BJ (cell line): ENCODE results near the gene ATP11A. TPM values are rescaled to one million over a fixed set of nuclear protein-coding genes. Genes with fewer than 3 reads are reported as not detected.

ENCODE experiments used
- CTCF ChIA-PET: fragments of 350-600 bp; formaldehyde crosslinking; extraction: SDS; loops from one replicate; lab custom pipeline; 2021; ENCODE audit warnings: antibody characterized with exemption, inconsistent platforms; lab: Yijun Ruan, JAX
- POLR2A ChIA-PET: fragments of 300-600 bp; sonication (Branson Sonifier 250); formaldehyde crosslinking; extraction: SDS; loops from one replicate; lab custom pipeline; 2021; ENCODE audit warnings: antibody characterized with exemption; lab: Charles Lee
- DNase-seq: peaks from one replicate; pipeline ENCODE4 v3.0.0-alpha.2; 2011; ENCODE audit warnings: low read depth
- H3K27me3 ChIP-seq: 2 replicates; pipeline ENCODE4 v1.6.0; 2011; ENCODE audit warnings: low read length; ENCODE audit not compliant: control insufficient read depth, insufficient read depth
- H3K36me3 ChIP-seq: 2 replicates; pipeline ENCODE4 v1.5.1; 2011; ENCODE audit warnings: low read length; ENCODE audit not compliant: control insufficient read depth, insufficient read depth
- H3K4me3 ChIP-seq: 2 replicates; pipeline ENCODE4 v1.5.1; 2011; ENCODE audit warnings: low read depth, mild to moderate bottlenecking, control low read depth, low read length
- CTCF ChIP-seq: IDR thresholded peaks from 2 replicates; pipeline ENCODE4 v1.5.1; 2011; ENCODE audit warnings: low read depth, mild to moderate bottlenecking, control low read depth, inconsistent platforms, low read length, moderate library complexity; ENCODE audit not compliant: insufficient read depth
- polyA plus RNA-seq: library from polyadenylated mRNA; depleted of rRNA; stranded (reverse); fragments of >200 nt; gene quantifications from 2 replicates; pipeline ENCODE4 v1.2.3, GENCODE V29; 2011

Gene ATP11A
- polyA plus RNA-seq, 1 experiment = 1.9 TPM

- H3K27me3 ChIP-seq = no peaks in the 10 kb centered on the region
- no peaks in the 10 kb centered on the region for H3K36me3 ChIP-seq
- ChIA-PET POLR2A (interaction anchor here (0.8 kb wide), 1 partner anchor 68 kb away, joined by 14 read pairs; no protein-coding TSS in a partner anchor), CTCF (interaction anchor here (0.7 kb wide), 1 partner anchor 18 kb away, joined by 3 read pairs; no protein-coding TSS in a partner anchor)
- no peak for DNase-seq
- TF ChIP-seq CTCF = no peak
- no peak overlapping the region for H3K4me3 ChIP-seq
Measured at GRCh38 chr13:112658808-112659207, 31.0 kb upstream of the ATP11A start.

GRCh38 chr13:112661291-112661690 is 28.5 kb upstream of the ATP11A start:
- TF ChIP-seq CTCF = no peak

DNA sequence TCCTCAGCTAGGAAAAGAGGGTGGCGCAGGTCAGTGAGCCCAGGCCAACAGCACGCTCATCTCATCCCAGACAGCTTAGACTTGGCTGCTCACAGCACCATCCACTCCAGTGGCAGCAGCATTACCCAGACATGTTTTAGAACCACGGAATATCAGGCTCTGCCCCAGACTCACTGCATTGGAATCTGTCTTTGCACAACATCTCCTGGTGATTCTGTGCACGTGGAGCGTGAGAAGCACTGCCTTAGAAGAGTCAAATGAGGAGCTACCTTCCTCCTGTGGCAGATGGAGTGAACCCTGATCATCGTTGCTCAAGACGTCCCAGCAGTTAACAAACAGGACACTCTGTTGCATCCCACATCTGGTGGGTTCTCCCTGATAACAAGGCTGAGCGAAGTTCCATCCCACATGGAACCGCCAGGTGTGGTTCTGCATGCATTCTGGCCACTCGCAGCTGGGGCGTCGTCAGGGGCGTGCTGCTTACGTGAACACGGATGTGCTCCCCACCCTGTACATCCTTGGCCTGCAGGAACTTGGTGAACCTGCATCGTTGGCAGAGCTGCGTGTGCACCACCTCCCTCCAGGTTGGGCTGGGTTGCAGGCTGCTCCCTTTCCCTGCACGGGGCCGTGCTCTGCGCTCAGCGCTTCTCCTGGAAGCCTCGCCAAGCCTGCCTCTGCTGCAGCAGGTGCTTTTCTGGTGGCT is 25.2 kb upstream of the ATP11A start:
- no peak overlapping the region for H3K4me3 ChIP-seq
- ChIA-PET POLR2A (no interaction called here), CTCF (interaction anchor here (2.1 kb wide), 1 partner anchor 10 kb away, joined by 6 read pairs; no protein-coding TSS in a partner anchor)
- H3K36me3 ChIP-seq = no peaks in the 10 kb centered on the region
- TF ChIP-seq CTCF = no peak
- DNase-seq = no peak
- peaks cover 3% of the 10 kb centered on the region for H3K27me3 ChIP-seq

More at GRCh38 chr13:112661291-112661690, 28.5 kb upstream of the ATP11A start:
- no peaks in the 10 kb centered on the region for H3K36me3 ChIP-seq
- CTCF ChIA-PET = no interaction called here
- no peak for DNase-seq
- no peak overlapping the region for H3K4me3 ChIP-seq
- 0 out of 2 replicates have a peak, but pooled peaks cover 1% of the 10 kb centered on the region for H3K27me3 ChIP-seq
- POLR2A ChIA-PET = no interaction called here

- POLR2A ChIA-PET = no interaction called here
- CTCF ChIA-PET = no interaction called here
- TF ChIP-seq CTCF = no peak
- no peak overlapping the region for H3K4me3 ChIP-seq
- peaks cover 6% of the 10 kb centered on the region for H3K27me3 ChIP-seq
- no peaks in the 10 kb centered on the region for H3K36me3 ChIP-seq
- no peak for DNase-seq
Measured at GRCh38 chr13:112668924-112669323, 20.9 kb upstream of the ATP11A start.

DNA sequence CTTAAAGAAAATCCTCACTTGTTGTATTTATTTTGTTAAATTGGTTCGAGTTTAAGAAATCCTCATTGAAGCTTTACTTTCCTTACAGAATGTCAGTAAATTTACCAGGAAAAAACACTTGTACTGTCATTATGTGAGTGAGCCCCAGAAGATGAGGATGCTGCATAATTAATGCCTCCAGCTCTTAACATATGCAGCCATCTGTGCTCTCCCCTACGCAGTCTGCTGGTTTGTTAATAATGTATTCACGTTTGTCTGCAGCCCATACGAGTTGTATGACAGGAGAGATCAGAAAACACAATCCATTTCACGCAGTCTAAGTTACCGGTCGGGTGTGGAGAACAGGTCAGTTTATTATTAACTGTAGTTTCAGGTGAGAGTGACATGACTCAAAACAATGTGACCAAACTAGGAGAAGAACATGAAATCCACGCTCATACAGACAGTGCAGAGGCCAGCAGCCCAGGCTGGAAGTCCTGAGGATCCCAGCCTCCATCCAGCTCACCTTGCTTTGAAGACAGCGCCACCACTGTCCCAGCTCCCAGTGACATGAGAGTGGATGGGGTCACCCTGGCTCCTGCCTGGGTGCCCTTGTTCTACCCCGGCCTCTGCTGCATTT is 19.8 kb upstream of the ATP11A start:
- no peak overlapping the region for H3K4me3 ChIP-seq
- DNase-seq = no peak
- H3K36me3 ChIP-seq = no peaks in the 10 kb centered on the region
- H3K27me3 ChIP-seq = peaks cover 4% of the 10 kb centered on the region
- ChIA-PET CTCF (interaction anchor here (0.6 kb wide), 1 partner anchor 50 kb away, joined by 3 read pairs; no protein-coding TSS in a partner anchor), POLR2A (no interaction called here)
- TF ChIP-seq CTCF = no peak
